ENCODE results near the gene OSGEP. TPM values are rescaled to one million over a fixed set of nuclear protein-coding genes. Genes with fewer than 3 reads are reported as not detected.

Gene OSGEP
- total and polyA plus RNA-seq, 2 of the 13 experiments (the other 11 are each of a cell fraction or from before 2014, with no cell fraction given), result 39.7 to 41.1 TPM

GRCh38 chr14:20454516-20455354 lies at the start of gene OSGEP, which contains the start of gene APEX1 (continued):
- no peak for TF ChIP-seq ZNF318 (CRISPR knock-in tag; IDR thresholded peaks at IDR 0.05)
- TF ChIP-seq NFRKB (IDR thresholded peaks at IDR 0.05), result no peak
- TF ChIP-seq TERF1 (CRISPR knock-in tag; IDR thresholded peaks at IDR 0.05), result no peak
- TF ChIP-seq ZFP1 (CRISPR knock-in tag; IDR thresholded peaks at IDR 0.05), result peak; percentile 63
- peak; percentile 40; the same call in 1 of the 2 replicates for TF ChIP-seq AHDC1 (CRISPR knock-in tag; IDR thresholded peaks at IDR 0.05; ENCODE audit: borderline replicate concordance)
- 0 out of 2 replicates have a peak, but pooled peaks have one; percentile 20 for TF ChIP-seq REL (CRISPR knock-in tag; conservative IDR thresholded peaks at IDR 0.05)
- TF ChIP-seq RARA (CRISPR knock-in tag; IDR thresholded peaks at IDR 0.05), result no peak; the same call in 1 of the 2 replicates
- TF ChIP-seq TRIM24 (CRISPR knock-in tag; IDR thresholded peaks at IDR 0.05), result no peak
- TF ChIP-seq ZSCAN22 (CRISPR knock-in tag; IDR thresholded peaks at IDR 0.05), result peak; percentile 34; the same call in 1 of the 2 replicates
- TF ChIP-seq GPBP1L1 (CRISPR knock-in tag; IDR thresholded peaks at IDR 0.05), result no peak
- peak; percentile 53 for TF ChIP-seq ZNF331 (CRISPR knock-in tag; IDR thresholded peaks at IDR 0.05)
